Activated T-helper 17 cell treated with anti-CD3 and anti-CD28 coated beads, Interleukin-2, amount 50 U/mL, for 72 hours (primary cell): Measurements from ENCODE around the gene NR2F2. TPM values are rescaled to one million over a fixed set of nuclear protein-coding genes. Genes with fewer than 3 reads are reported as not detected.

Source experiments
- ATAC-seq: fragments of 150-1000 bp; cut with Tn5 transposase; replicated peaks from 2 replicates; pipeline ENCODE4 v1.10.0; 2021; ENCODE audit warnings: mild to moderate bottlenecking, moderate library complexity
- H3K27ac Mint-ChIP-seq: one replicate; pipeline ENCODE4 v1.8.0; 2022; ENCODE audit warnings: mixed read lengths
- H3K27me3 Mint-ChIP-seq: one replicate; pipeline ENCODE4 v1.8.0; 2022; ENCODE audit warnings: mixed read lengths
- H3K36me3 Mint-ChIP-seq: one replicate; pipeline ENCODE4 v1.8.0; 2022; ENCODE audit warnings: low read depth, mild to moderate bottlenecking, mixed read lengths
- H3K4me1 Mint-ChIP-seq: one replicate; pipeline ENCODE4 v1.8.0; 2022; ENCODE audit warnings: mixed read lengths
- H3K4me3 Mint-ChIP-seq: one replicate; pipeline ENCODE4 v1.8.0; 2022; ENCODE audit warnings: mild to moderate bottlenecking, mixed read lengths
- H3K9me3 Mint-ChIP-seq: one replicate; pipeline ENCODE4 v1.8.0; 2022; ENCODE audit warnings: mixed read lengths
- total RNA-seq, 2 donors: library from RNA; stranded (reverse); gene quantifications; one replicate each; pipeline ENCODE4 v1.2.3, GENCODE V29; 2022

NR2F2 gene
- total RNA-seq, 2 donors from 2014 or later, result not detected

DNA sequence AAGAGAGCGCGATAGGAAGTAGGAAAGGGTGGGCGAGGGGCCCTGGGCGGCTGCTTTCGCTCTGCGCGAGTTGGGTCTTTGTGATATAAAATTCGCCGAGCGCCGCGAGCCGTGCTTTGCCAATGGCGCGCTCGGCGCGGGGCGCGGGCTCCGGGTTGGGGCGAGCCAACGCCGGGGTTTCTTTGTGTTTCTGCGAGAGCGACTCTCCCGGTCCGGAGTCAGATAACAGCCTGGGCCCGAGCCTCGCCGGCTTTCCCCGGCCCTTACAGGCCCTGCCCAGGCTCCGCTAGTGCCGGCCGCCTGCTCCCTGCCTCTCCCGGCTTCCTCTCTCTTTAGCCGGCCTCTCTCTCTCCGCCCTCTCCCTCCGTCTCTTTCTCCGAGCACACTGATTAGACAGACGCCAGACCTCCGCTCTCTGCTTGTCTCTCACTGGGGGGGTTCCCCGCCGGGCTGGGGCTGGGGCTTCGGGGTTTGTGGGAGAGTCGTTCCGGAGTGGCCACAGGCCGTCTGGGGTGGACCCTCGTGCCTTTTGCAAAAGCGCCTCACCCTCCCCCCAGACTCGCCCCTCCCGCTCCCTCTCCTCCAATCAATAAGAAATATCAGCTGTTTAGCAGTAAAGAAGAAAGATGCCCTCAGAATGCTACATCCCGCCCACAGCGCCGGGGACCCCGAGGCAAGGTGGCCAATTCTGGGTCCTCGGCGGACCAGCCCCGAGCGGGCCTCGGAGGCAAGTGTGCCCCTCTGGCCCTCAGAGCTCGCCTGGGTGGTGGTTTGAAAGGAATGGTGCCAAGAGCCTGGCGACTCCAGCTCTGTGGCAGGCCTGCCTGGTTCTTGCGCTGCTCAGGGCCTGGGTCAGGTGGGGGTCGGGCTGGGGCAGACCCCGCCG, 2.9 kb downstream of the NR2F2 start:
- no peak overlapping the region for H3K27ac Mint-ChIP-seq
- peak overlapping the region; percentile 13 for H3K4me3 Mint-ChIP-seq
- peaks cover 52% of the 10 kb centered on the region for H3K27me3 Mint-ChIP-seq
- peaks cover 4% of the 10 kb centered on the region for H3K36me3 Mint-ChIP-seq
- ATAC-seq, result no peak
- peaks cover 5% of the 10 kb centered on the region for H3K4me1 Mint-ChIP-seq
- peaks cover 4% of the 10 kb centered on the region for H3K9me3 Mint-ChIP-seq

DNA sequence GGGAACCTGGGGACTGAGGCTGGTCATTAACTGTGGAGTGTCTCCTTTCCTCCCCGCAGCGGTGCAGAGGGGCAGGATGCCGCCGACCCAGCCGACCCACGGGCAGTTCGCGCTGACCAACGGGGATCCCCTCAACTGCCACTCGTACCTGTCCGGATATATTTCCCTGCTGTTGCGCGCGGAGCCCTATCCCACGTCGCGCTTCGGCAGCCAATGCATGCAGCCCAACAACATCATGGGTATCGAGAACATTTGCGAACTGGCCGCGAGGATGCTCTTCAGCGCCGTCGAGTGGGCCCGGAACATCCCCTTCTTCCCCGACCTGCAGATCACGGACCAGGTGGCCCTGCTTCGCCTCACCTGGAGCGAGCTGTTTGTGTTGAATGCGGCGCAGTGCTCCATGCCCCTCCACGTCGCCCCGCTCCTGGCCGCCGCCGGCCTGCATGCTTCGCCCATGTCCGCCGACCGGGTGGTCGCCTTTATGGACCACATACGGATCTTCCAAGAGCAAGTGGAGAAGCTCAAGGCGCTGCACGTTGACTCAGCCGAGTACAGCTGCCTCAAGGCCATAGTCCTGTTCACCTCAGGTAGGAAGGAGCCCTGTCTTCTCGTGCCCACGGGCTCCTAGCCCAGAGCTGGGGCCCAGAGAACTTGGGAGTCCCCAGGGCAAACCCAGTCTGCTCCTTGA, 3.7 kb downstream of the NR2F2 start:
- H3K27me3 Mint-ChIP-seq, result peaks cover 45% of the 10 kb centered on the region
- peaks cover 5% of the 10 kb centered on the region for H3K4me1 Mint-ChIP-seq
- H3K9me3 Mint-ChIP-seq, result peaks cover 4% of the 10 kb centered on the region
- peaks cover 1% of the 10 kb centered on the region for H3K36me3 Mint-ChIP-seq
- no peak for ATAC-seq
- H3K27ac Mint-ChIP-seq, result no peak overlapping the region
- H3K4me3 Mint-ChIP-seq, result no peak overlapping the region

DNA sequence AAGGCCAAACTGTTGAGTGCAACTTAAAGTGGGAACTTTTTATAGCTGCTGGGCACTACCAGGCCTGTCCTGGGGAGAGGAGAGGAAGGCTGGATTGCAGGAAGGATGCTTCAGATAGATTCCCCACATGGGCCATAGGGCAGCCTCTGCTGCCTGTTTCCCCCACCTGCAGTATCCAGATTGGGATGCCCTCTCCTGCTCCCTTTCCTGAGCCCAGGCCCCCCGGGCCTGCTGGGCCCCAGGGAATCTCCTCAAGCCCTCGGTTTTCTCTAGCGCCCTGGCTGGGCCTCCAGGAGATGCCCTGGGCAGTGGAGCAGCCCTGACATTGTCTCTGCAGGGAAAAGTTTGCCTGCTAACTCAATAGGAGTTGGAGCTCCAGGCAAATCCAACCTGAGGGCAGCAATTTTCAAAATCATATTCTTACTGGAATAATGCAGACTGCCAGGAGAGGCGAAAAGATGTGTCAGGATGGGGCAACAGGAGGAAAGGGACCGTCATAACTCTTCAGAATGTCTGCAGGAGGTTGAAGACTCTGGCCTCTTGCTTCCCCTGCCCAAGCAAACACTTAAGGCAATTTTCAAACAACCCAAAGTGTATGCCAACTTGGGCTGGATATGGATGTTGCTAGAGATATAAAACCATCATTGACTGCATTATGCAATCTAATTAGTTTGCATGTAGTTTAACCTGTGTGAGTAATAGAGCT, 4.4 kb downstream of the NR2F2 start:
- no peak for ATAC-seq
- Mint-ChIP-seq H3K9me3 (peaks cover 4% of the 10 kb centered on the region), H3K4me1 (peaks cover 5% of the 10 kb centered on the region), H3K4me3 (no peak overlapping the region), H3K27me3 (peaks cover 46% of the 10 kb centered on the region), H3K36me3 (no peaks in the 10 kb centered on the region), H3K27ac (no peak overlapping the region)

DNA sequence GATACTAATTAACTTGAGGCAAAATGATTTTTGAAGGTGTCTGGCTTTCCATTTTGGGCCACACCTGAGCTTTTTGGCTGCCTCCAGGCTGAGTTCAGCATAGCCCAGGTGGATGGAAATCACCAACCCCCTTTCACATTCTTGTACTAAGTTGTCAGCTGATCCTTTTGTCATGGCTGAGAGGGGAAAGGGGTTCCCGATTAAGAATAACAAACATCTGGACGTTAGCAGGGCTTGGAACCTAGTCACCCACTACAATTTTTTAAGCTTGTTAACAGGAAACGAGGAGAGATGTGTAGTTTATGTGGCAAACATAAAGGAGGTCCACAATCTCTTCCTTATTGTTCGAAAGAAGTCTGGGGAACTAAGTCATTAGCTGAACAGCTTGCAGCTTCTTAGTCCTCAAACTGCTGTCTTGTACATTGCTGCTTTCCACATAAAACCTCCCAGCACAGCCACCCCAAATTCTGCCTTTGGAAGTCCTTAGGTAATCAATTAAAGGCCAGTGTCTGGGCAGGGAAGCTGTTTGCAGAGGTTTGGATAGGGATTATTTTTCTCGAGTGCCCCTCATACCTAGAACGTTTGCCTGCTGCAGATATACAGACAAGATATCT, 5.0 kb downstream of the NR2F2 start:
- no peaks in the 10 kb centered on the region for H3K36me3 Mint-ChIP-seq
- peaks cover 4% of the 10 kb centered on the region for H3K4me1 Mint-ChIP-seq
- H3K9me3 Mint-ChIP-seq, result peaks cover 10% of the 10 kb centered on the region
- no peak for ATAC-seq
- H3K27ac Mint-ChIP-seq, result no peak overlapping the region
- H3K4me3 Mint-ChIP-seq, result no peak overlapping the region
- peaks cover 50% of the 10 kb centered on the region for H3K27me3 Mint-ChIP-seq

DNA sequence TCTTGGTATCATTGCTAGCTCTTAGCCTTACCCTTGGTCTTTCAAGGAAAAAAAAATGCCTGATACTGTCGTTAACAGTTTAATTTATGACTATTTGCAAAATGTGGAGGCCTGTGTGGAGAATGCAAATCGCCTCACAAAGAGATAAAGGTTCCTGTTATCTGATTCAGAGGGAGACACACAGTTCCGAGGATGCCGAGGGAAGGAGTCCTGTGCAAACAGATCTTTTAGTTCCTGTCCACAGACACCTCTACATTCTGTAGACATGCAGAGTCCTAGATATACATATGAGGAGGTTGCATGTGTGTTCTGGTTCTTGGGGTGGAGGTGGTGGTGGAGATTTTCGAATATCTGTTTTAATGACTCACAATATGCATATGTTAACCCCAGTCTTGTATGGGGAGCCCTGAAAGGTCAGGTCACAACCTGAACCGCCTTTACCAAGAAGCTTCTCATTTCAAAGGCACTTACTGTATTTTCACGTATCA, 5.7 kb downstream of the NR2F2 start:
- no peak overlapping the region for H3K4me3 Mint-ChIP-seq
- H3K9me3 Mint-ChIP-seq, result peaks cover 10% of the 10 kb centered on the region
- peaks cover 48% of the 10 kb centered on the region for H3K27me3 Mint-ChIP-seq
- no peak for ATAC-seq
- H3K27ac Mint-ChIP-seq, result no peak overlapping the region
- H3K4me1 Mint-ChIP-seq, result no peaks in the 10 kb centered on the region
- H3K36me3 Mint-ChIP-seq, result no peaks in the 10 kb centered on the region

DNA sequence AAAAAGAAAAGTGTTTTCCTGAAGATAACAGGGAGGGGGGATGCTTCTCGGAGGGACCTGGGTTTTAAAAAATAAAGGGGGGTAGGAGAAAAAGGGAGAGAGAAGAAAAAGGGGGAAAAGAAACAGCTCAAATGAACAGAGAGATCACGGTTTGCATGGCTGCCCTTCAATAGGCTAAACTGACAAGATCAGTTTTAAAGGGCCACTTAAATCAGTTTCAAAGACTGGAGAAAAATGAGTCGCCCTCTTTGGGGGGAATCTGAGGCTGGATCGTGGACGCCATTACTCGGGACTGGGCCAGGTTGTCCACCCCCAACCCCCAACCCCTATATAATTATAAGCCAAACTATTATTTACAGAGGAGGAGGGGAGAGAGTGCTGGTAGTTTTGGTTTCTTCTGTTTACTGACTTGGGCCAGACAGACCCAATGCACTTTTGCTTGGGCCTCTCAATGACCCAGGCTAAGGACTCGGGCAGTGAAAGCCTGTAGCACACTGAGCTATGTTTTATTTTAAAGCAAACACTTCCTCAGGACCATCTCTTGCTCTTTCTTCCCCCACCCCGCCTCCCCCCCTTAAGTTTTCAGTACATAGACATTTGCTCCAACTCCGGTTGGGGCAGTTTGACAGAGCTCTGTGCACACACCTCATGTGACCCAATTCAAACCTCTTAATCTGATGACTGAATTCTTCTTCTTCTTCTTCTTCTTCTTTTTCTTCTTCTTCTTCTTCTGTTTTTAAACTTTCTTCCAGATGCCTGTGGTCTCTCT, 6.3 kb downstream of the NR2F2 start:
- no peak for ATAC-seq
- peaks cover 10% of the 10 kb centered on the region for H3K9me3 Mint-ChIP-seq
- no peaks in the 10 kb centered on the region for H3K4me1 Mint-ChIP-seq
- H3K27ac Mint-ChIP-seq, result no peak overlapping the region
- no peak overlapping the region for H3K4me3 Mint-ChIP-seq
- peaks cover 6% of the 10 kb centered on the region for H3K36me3 Mint-ChIP-seq
- peaks cover 47% of the 10 kb centered on the region for H3K27me3 Mint-ChIP-seq

DNA sequence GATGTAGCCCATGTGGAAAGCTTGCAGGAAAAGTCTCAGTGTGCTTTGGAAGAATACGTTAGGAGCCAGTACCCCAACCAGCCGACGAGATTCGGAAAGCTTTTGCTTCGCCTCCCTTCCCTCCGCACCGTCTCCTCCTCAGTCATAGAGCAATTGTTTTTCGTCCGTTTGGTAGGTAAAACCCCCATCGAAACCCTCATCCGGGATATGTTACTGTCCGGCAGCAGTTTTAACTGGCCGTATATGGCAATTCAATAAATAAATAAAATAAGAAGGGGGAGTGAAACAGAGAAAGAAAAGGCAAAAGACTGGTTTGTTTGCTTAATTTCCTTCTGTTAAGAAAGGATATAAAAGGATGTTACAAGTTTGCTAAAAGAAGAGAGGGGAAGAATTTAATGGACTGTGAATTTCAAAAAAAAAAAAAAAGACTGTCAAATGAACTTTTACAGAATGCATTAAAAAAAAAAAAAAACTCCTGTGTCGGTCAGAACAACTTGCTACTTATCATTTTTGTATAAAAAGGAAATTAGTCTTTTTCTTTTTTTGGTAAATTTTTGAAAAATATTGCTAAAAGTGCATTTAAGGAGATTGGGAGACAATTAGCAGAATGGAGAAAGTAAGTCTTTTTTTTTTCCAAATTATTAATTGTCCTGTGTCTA, 7.0 kb downstream of the NR2F2 start:
- Mint-ChIP-seq H3K36me3 (peaks cover 6% of the 10 kb centered on the region), H3K4me3 (no peak overlapping the region), H3K4me1 (no peaks in the 10 kb centered on the region), H3K9me3 (peaks cover 10% of the 10 kb centered on the region), H3K27me3 (peaks cover 52% of the 10 kb centered on the region), H3K27ac (no peak overlapping the region)
- ATAC-seq, result no peak

DNA sequence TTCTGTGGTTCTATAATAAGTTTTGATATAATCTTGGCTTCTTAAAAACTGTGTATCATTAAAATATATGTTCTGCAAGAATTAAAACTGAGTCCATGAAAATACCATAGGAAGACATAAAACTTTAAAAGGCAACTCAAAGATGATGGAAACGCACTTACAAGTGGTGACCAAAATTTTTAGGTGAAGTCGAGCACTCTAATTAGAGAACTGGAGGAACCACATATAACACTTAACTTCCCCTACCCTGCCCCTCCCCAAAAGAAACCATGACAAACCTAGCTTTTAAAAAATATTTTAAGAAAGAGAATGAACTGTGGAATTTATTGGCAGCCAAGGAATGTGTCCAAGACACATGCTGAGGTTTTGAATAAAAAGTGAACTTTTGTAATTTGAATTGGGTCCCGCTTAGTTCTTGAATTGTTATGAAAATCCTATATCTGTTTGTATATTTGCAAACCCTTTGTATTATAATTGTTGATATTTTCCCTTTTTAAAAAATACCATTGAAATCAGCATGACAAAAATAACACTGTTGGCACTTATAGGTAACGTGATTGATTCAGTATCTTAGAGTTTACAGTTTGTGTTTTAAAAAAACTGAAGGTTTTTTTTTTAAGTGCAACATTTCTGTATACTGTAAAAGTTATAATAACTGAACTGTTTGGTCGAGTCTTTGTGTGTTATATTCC, 7.7 kb downstream of the NR2F2 start:
- H3K27me3 Mint-ChIP-seq, result peaks cover 55% of the 10 kb centered on the region

DNA sequence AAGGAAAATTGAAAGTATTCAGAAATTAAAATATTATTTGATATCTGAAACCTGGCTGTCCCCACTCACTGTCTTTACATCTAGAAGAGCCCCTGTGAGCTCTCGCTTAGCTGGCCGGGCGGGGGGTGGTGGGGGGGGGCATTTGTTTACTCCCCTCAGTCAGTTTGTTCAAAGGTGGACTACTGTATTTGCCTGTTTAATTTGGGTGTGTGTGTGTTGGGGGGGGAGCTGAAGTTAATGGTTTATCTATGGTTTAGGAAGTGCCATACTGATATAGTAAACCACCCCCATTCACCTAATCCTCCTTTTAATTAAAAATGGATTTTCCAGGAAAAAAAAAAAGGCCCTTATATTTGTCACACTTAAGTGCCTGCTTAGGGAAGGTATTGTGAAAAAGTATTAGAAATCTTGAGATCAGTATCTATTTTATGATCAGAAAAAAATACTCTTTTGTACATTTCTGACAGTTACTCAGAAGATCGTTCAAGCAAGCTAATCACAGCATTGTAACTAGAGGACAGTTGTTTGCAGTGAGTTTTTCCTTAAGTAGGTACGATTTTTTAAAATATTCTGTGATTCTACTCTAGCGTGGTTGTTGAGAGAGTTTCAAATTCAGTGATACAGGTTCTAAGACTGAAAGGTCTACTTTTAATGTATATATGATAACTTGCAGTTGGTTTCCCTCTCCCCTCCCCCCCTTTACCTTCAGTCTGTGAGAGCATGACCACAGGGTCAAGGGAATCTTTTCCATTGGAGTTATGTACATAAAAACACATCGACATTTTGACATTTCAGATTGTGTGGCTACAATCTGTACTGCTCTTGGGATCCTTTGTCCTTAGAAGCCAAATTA, 8.5 kb downstream of the NR2F2 start:
- H3K36me3 Mint-ChIP-seq, result peaks cover 6% of the 10 kb centered on the region
- H3K4me1 Mint-ChIP-seq, result no peaks in the 10 kb centered on the region
- peaks cover 10% of the 10 kb centered on the region for H3K9me3 Mint-ChIP-seq
- no peak overlapping the region for H3K27ac Mint-ChIP-seq
- H3K4me3 Mint-ChIP-seq, result no peak overlapping the region
- ATAC-seq, result no peak
- peaks cover 56% of the 10 kb centered on the region for H3K27me3 Mint-ChIP-seq

More for the DNA sequence above, 7.7 kb downstream of the NR2F2 start:
- H3K4me3 Mint-ChIP-seq, result no peak overlapping the region
- no peaks in the 10 kb centered on the region for H3K4me1 Mint-ChIP-seq
- H3K27ac Mint-ChIP-seq, result no peak overlapping the region
- peaks cover 6% of the 10 kb centered on the region for H3K36me3 Mint-ChIP-seq
- no peak for ATAC-seq
- peaks cover 10% of the 10 kb centered on the region for H3K9me3 Mint-ChIP-seq

DNA sequence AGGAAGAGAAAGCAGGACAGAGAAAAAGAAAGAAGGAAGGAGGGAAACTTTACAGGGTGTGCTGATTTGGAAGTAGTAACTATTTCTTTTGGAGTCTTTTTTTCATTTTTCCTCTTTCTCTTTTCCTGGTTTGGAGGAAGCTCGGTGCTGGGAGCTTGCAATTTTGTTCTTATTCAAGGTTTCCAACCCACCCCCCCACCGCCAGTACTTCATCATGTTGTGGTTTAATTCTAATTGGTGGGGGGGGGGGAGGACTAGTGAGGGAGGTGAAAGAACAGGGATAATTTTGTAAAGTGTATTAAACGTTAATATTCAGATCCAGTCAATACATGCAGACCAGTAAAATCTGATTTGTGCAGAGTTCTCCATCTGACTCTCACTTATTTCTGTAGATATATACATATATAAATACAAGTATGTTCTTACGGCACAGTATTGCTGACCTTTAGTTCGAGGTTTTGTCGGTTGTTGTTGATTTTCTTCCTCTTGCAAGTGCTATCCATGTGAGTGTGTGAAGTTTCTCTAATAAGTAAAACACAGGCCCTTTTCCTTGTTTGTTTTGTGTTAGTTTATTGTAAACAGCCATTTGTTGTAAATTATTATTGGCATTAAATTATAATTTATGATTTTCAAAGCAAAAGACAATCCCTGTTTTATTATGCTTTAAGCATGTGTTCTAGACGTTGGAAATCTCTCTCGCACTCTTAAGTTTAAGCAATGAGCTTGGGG, 9.3 kb downstream of the NR2F2 start:
- ATAC-seq, result no peak
- Mint-ChIP-seq H3K9me3 (peaks cover 10% of the 10 kb centered on the region), H3K27ac (no peak overlapping the region), H3K4me3 (no peak overlapping the region), H3K36me3 (peaks cover 6% of the 10 kb centered on the region), H3K4me1 (no peaks in the 10 kb centered on the region), H3K27me3 (peaks cover 64% of the 10 kb centered on the region)

DNA sequence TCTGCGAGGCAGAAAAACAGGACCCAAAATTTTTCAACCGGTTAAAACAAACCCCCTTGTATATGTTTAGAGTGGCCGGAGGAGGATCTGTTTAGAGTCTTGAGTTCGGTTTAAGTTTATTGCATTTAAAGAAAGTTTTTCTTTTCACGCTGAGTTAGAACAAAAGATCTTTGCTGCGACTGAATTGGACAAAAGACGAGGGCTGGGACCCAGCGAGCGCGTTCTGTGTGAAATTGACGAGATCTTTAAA, 9.8 kb downstream of the NR2F2 start:
- ATAC-seq, result no peak
- H3K36me3 Mint-ChIP-seq, result peaks cover 6% of the 10 kb centered on the region
- no peak overlapping the region for H3K27ac Mint-ChIP-seq
- no peak overlapping the region for H3K4me3 Mint-ChIP-seq
- H3K4me1 Mint-ChIP-seq, result no peaks in the 10 kb centered on the region
- peaks cover 68% of the 10 kb centered on the region for H3K27me3 Mint-ChIP-seq
- H3K9me3 Mint-ChIP-seq, result peaks cover 10% of the 10 kb centered on the region
